ENCODE data around the gene CDHR3. TPM values are rescaled to one million over a fixed set of nuclear protein-coding genes. Genes with fewer than 3 reads are reported as not detected.

CDHR3 gene
- total RNA-seq, 1 donor from 2014 or later, result 0.62 TPM

GRCh38 chr7:106018566-106019469 lies 55.8 kb downstream of the CDHR3 start:
- intact Hi-C loops (cut with DNase I), result no loop called here
- no peak for DNase-seq (ENCODE audit: low spot score)

GRCh38 chr7:106019470-106019820 lies 56.4 kb downstream of the CDHR3 start:
- DNase-seq (ENCODE audit: low spot score), result no peak
- intact Hi-C loops (cut with DNase I), result no loop called here

- DNase-seq (ENCODE audit: low spot score), result no peak
- intact Hi-C loops (cut with DNase I), result no loop called here
Observed at GRCh38 chr7:106021151-106022067, 58.3 kb downstream of the CDHR3 start.

GRCh38 chr7:106022193-106022821 lies 59.2 kb downstream of the CDHR3 start:
- no peak for DNase-seq (ENCODE audit: low spot score)
- intact Hi-C loops (cut with DNase I), result no loop called here

GRCh38 chr7:106023369-106024322 lies 60.6 kb downstream of the CDHR3 start:
- intact Hi-C loops (cut with DNase I), result no loop called here
- DNase-seq (ENCODE audit: low spot score), result no peak

- DNase-seq (ENCODE audit: low spot score), result no peak
- intact Hi-C loops (cut with DNase I), result no loop called here
Observed at GRCh38 chr7:106026101-106026500, 63.0 kb downstream of the CDHR3 start.

- DNase-seq (ENCODE audit: low spot score), result no peak
- intact Hi-C loops (cut with DNase I), result no loop called here
Observed at GRCh38 chr7:106029451-106029850, 66.4 kb downstream of the CDHR3 start.

- intact Hi-C loops (cut with DNase I), result no loop called here
Observed at GRCh38 chr7:106029941-106030340, 66.9 kb downstream of the CDHR3 start.

GRCh38 chr7:106031300-106032035 lies 68.4 kb downstream of the CDHR3 start:
- intact Hi-C loops (cut with DNase I), result no loop called here

More at GRCh38 chr7:106029941-106030340, 66.9 kb downstream of the CDHR3 start:
- DNase-seq (ENCODE audit: low spot score), result no peak

GRCh38 chr7:106032295-106032694 lies 69.2 kb downstream of the CDHR3 start:
- intact Hi-C loops (cut with DNase I), result no loop called here
- DNase-seq (ENCODE audit: low spot score), result no peak

More at GRCh38 chr7:106031300-106032035, 68.4 kb downstream of the CDHR3 start:
- no peak for DNase-seq (ENCODE audit: low spot score)

- intact Hi-C loops (cut with DNase I), result no loop called here
- no peak for DNase-seq (ENCODE audit: low spot score)
Observed at GRCh38 chr7:106033735-106034134, 70.7 kb downstream of the CDHR3 start.

GRCh38 chr7:106034383-106034782 lies 71.3 kb downstream of the CDHR3 start:
- intact Hi-C loops (cut with DNase I), result no loop called here
- no peak for DNase-seq (ENCODE audit: low spot score)

GRCh38 chr7:106035568-106035967 lies 72.5 kb downstream of the CDHR3 start:
- DNase-seq (ENCODE audit: low spot score), result no peak
- intact Hi-C loops (cut with DNase I), result no loop called here

- intact Hi-C loops (cut with DNase I), result no loop called here
- DNase-seq (ENCODE audit: low spot score), result no peak
Observed at GRCh38 chr7:106036004-106036403, 72.9 kb downstream of the CDHR3 start.

- DNase-seq (ENCODE audit: low spot score), result no peak
- intact Hi-C loops (cut with DNase I), result no loop called here
Observed at GRCh38 chr7:106037489-106038176, 74.6 kb downstream of the CDHR3 start.

- no peak for DNase-seq (ENCODE audit: low spot score)
- intact Hi-C loops (cut with DNase I), result no loop called here
Observed at GRCh38 chr7:106038289-106038688, 75.2 kb downstream of the CDHR3 start.

GRCh38 chr7:106038916-106039315 lies 75.9 kb downstream of the CDHR3 start:
- intact Hi-C loops (cut with DNase I), result no loop called here
- DNase-seq (ENCODE audit: low spot score), result no peak
